22Rv1 (cell line): ENCODE results near the gene SLC25A21.

Source experiments
- CTCF ChIP-seq: fragments of 450-650 bp; IDR thresholded peaks from 2 replicates; pipeline ENCODE4 v1.5.1; 2017; ENCODE audit warnings: mild to moderate bottlenecking
- ZFX ChIP-seq: fragments of 450-650 bp; IDR thresholded peaks from 2 replicates; pipeline ENCODE4 v1.6.1; 2017; ENCODE audit warnings: antibody characterized with exemption, borderline replicate concordance

- no peak for TF ChIP-seq CTCF
- no peak for TF ChIP-seq ZFX
These were observed 324.2 kb downstream of the SLC25A21 start for GRCh38 chr14:36848213-36848612.
